WERI-Rb-1 (cell line): ENCODE measurements around the gene NPAS3.

Experiments used
- DNase-seq: peaks from one replicate; pipeline ENCODE4 v3.0.0-alpha.2; 2020
- H3K27ac ChIP-seq: fragments of 250-450 bp; sonication (Bioruptor Pico); 2 replicates; pipeline ENCODE4 v1.5.1; 2020; ENCODE audit warnings: mild to moderate bottlenecking, moderate library complexity
- H3K27me3 ChIP-seq: fragments of 250-450 bp; sonication (Bioruptor Pico); 2 replicates; pipeline ENCODE4 v1.5.1; 2021; ENCODE audit warnings: mild to moderate bottlenecking, low read depth, moderate library complexity; ENCODE audit not compliant: insufficient read depth, severe bottlenecking
- H3K36me3 ChIP-seq: fragments of 250-450 bp; sonication (Bioruptor Pico); 2 replicates; pipeline ENCODE4 v1.5.1; 2020; ENCODE audit warnings: mild to moderate bottlenecking, moderate library complexity
- H3K4me3 ChIP-seq: 2 replicates; pipeline ENCODE4 v1.5.1; 2011; ENCODE audit warnings: low read depth, mild to moderate bottlenecking, control low read depth, low read length
- H3K9me3 ChIP-seq: fragments of 250-450 bp; sonication (Bioruptor Pico); 2 replicates; pipeline ENCODE4 v1.5.1; 2021; ENCODE audit warnings: mild to moderate bottlenecking, moderate library complexity; ENCODE audit not compliant: severe bottlenecking
- CTCF ChIP-seq: IDR thresholded peaks from 2 replicates; pipeline ENCODE4 v1.5.1; 2011; ENCODE audit warnings: low read depth, mild to moderate bottlenecking, control low read depth, inconsistent platforms, low read length

NPAS3 gene

GRCh38 chr14:33030386-33030785, 91.7 kb downstream of the NPAS3 start:
- Histone ChIP-seq H3K9me3 (no peaks in the 10 kb centered on the region), H3K36me3 (no peaks in the 10 kb centered on the region), H3K27ac (no peak overlapping the region), H3K27me3 (no peaks in the 10 kb centered on the region), H3K4me3 (no peak overlapping the region)
- DNase-seq, result no peak
- TF ChIP-seq CTCF, result no peak

GRCh38 chr14:33035416-33036194, 96.9 kb downstream of the NPAS3 start:
- no peak for DNase-seq
- no peak overlapping the region for H3K4me3 ChIP-seq
- no peaks in the 10 kb centered on the region for H3K9me3 ChIP-seq
- no peak for TF ChIP-seq CTCF
- no peaks in the 10 kb centered on the region for H3K36me3 ChIP-seq
- no peaks in the 10 kb centered on the region for H3K27me3 ChIP-seq
- no peak overlapping the region for H3K27ac ChIP-seq

GRCh38 chr14:33039311-33039710, 100.6 kb downstream of the NPAS3 start:
- no peaks in the 10 kb centered on the region for H3K27me3 ChIP-seq
- no peak for DNase-seq
- peaks cover 2% of the 10 kb centered on the region for H3K9me3 ChIP-seq
- no peaks in the 10 kb centered on the region for H3K36me3 ChIP-seq
- no peak overlapping the region for H3K4me3 ChIP-seq
- no peak for TF ChIP-seq CTCF
- no peak overlapping the region for H3K27ac ChIP-seq

- H3K36me3 ChIP-seq, result no peaks in the 10 kb centered on the region
- no peak for TF ChIP-seq CTCF
- no peak overlapping the region for H3K27ac ChIP-seq
- peaks cover 2% of the 10 kb centered on the region for H3K9me3 ChIP-seq
- H3K27me3 ChIP-seq, result no peaks in the 10 kb centered on the region
- H3K4me3 ChIP-seq, result no peak overlapping the region
- no peak for DNase-seq
Observed at GRCh38 chr14:33040372-33041140, 101.9 kb downstream of the NPAS3 start.

- Histone ChIP-seq H3K27me3 (no peaks in the 10 kb centered on the region), H3K36me3 (no peaks in the 10 kb centered on the region), H3K27ac (no peak overlapping the region), H3K9me3 (peaks cover 2% of the 10 kb centered on the region), H3K4me3 (no peak overlapping the region)
- DNase-seq, result no peak
- TF ChIP-seq CTCF, result no peak
Observed at GRCh38 chr14:33042591-33042990, 103.9 kb downstream of the NPAS3 start.
